Parathyroid adenoma (tissue), 2 donors: Measurements from ENCODE around the gene SLC35F3.

Source experiments
- H2AFZ ChIP-seq: fragments of 300-600 bp; sonication (generic); one replicate; pipeline ENCODE4 v1.7.0; 2017; ENCODE audit warnings: antibody characterized with exemption, mild to moderate bottlenecking
- H3K27ac ChIP-seq: fragments of 300-600 bp; sonication (generic); one replicate; pipeline ENCODE4 v1.7.0; 2017
- H3K27me3 ChIP-seq: fragments of 300-600 bp; sonication (generic); one replicate; pipeline ENCODE4 v1.7.0; 2017; ENCODE audit warnings: low read length; ENCODE audit not compliant: control insufficient read depth, insufficient read depth
- H3K36me3 ChIP-seq: fragments of 300-600 bp; sonication (generic); one replicate; pipeline ENCODE4 v1.7.0; 2017; ENCODE audit warnings: low read length; ENCODE audit not compliant: control insufficient read depth, insufficient read depth
- H3K4me1 ChIP-seq: fragments of 300-600 bp; sonication (generic); one replicate; pipeline ENCODE4 v1.7.0; 2017; ENCODE audit warnings: control low read depth
- H3K4me2 ChIP-seq: fragments of 300-600 bp; sonication (generic); one replicate; pipeline ENCODE4 v1.7.0; 2017; ENCODE audit warnings: low read length
- H3K4me3 ChIP-seq: fragments of 300-600 bp; sonication (generic); one replicate; pipeline ENCODE4 v1.7.0; 2017; ENCODE audit warnings: low read depth, low read length
- H3K79me2 ChIP-seq: fragments of 300-600 bp; sonication (generic); one replicate; pipeline ENCODE4 v1.7.0; 2017; ENCODE audit warnings: control low read depth
- H3K9ac ChIP-seq: fragments of 300-600 bp; sonication (generic); one replicate; pipeline ENCODE4 v1.7.0; 2017; ENCODE audit warnings: mild to moderate bottlenecking
- H3K9me3 ChIP-seq: fragments of 300-600 bp; sonication (generic); one replicate; pipeline ENCODE4 v1.7.0; 2017; ENCODE audit warnings: low read length; ENCODE audit not compliant: control insufficient read depth
- TF ChIP-seq, protein P1 (sequence below): fragments of 300-600 bp; sonication (generic); IDR thresholded peaks from one replicate; pipeline ENCODE4 v1.7.0; 2017; ENCODE audit warnings: antibody characterized with exemption, mild to moderate bottlenecking
- donor health status: primary hyperparathyroidism.

SLC35F3 gene

DNA sequence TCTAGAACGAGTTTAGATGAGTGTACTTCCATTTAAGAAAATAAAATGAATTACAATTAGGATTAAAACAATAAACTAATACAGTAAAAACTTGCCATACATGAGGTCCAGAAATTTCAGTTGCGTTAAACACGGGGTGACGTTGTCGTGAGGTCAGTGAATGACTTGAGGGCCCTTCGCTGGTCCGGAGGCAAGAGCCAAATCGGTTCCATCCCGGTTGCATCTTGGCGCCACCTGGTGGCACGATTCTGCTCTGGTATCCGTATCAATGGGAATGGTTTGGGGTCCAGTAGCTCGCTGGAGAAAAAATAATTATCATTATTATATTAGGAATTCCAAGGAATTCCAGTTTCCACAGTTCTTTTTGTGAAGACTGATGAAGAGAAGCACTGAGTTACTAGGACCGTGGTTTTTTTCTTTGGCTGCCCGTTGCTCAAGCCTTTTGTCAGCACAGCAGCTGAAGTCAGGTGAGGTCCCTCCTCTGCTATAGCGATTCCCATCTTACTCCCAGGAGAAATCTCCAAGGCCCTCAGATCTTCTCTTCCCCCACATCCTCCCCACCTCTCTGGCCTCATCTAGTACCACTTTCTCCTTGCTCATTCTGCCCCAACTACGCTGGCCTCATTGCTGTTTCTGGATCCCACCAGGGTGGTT is 161.4 kb downstream of the SLC35F3 start:
- TF ChIP-seq, protein P1, sequence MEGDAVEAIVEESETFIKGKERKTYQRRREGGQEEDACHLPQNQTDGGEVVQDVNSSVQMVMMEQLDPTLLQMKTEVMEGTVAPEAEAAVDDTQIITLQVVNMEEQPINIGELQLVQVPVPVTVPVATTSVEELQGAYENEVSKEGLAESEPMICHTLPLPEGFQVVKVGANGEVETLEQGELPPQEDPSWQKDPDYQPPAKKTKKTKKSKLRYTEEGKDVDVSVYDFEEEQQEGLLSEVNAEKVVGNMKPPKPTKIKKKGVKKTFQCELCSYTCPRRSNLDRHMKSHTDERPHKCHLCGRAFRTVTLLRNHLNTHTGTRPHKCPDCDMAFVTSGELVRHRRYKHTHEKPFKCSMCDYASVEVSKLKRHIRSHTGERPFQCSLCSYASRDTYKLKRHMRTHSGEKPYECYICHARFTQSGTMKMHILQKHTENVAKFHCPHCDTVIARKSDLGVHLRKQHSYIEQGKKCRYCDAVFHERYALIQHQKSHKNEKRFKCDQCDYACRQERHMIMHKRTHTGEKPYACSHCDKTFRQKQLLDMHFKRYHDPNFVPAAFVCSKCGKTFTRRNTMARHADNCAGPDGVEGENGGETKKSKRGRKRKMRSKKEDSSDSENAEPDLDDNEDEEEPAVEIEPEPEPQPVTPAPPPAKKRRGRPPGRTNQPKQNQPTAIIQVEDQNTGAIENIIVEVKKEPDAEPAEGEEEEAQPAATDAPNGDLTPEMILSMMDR, result peak; percentile 46

DNA sequence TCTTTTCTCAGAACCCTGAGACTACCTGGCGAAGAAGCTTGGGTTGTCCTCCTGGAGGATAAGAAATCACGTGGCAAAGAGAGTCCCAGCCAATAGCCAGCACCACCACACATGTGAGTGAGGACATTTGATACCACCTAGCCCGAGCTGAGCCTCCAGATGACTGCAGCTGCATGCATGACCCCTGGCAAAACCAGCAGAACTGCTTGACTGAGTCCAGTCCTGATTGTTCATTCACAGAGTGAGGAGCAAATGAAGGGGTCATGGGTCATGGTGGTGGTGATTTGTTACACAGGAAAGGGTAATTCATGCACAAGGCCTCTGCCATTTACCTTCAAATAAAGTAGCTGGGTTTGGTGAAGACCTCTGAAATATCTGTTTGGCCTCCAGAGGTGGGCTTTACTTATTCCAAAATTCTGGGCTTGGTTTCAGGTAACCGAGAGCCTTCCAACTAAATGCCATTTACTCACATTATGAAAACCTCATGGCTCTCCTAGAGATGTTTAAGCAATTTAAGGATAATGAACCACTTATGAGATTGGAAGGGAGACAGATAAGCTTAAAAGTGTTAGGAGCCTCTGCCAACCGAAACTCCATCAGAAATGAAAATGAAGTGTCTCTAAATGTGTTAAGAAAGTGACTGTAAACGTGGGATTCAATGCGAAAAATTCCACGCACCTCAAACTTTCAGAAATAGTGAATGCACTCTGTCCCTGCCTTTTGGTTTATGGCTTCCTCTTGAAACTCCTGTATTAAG is 163.3 kb downstream of the SLC35F3 start:
- Histone ChIP-seq H3K4me3 (no peak overlapping the region), H3K27me3 (no peaks in the 10 kb centered on the region), H3K9ac (no peak overlapping the region), H3K9me3 (no peaks in the 10 kb centered on the region), H3K4me2 (no peak overlapping the region), H3K79me2 (no peaks in the 10 kb centered on the region), H2AFZ (no peak overlapping the region), H3K27ac (no peak overlapping the region), H3K4me1 (no peaks in the 10 kb centered on the region), H3K36me3 (no peaks in the 10 kb centered on the region)
- TF ChIP-seq, protein P1, result no peak

More for the DNA sequence above, 161.4 kb downstream of the SLC35F3 start:
- Histone ChIP-seq H3K36me3 (no peaks in the 10 kb centered on the region), H3K9ac (no peak overlapping the region), H3K9me3 (no peaks in the 10 kb centered on the region), H3K4me1 (no peaks in the 10 kb centered on the region), H3K79me2 (no peaks in the 10 kb centered on the region), H3K4me3 (no peak overlapping the region), H2AFZ (no peak overlapping the region), H3K4me2 (no peak overlapping the region), H3K27me3 (no peaks in the 10 kb centered on the region), H3K27ac (no peak overlapping the region)

DNA sequence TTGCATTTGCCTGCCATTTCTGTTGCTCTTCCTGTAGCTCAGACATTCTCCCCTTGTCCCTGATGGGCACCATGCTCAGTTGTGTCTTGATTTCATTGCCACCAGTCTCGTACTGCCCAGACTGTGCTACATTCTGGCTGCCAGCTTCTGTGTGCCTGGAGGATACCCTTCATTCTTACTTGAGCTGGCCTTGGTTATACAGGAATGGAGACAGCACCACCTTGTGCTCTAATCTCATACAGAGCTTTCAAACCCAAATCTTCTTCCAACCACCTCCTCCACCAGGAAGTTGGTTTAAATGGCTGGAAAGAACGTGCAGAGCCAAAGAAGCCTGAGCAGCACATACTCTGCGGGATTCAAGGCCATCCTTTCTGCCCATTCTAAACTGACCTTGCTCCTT is 165.3 kb downstream of the SLC35F3 start:
- no peaks in the 10 kb centered on the region for H3K9me3 ChIP-seq
- H3K4me3 ChIP-seq, result no peak overlapping the region

DNA sequence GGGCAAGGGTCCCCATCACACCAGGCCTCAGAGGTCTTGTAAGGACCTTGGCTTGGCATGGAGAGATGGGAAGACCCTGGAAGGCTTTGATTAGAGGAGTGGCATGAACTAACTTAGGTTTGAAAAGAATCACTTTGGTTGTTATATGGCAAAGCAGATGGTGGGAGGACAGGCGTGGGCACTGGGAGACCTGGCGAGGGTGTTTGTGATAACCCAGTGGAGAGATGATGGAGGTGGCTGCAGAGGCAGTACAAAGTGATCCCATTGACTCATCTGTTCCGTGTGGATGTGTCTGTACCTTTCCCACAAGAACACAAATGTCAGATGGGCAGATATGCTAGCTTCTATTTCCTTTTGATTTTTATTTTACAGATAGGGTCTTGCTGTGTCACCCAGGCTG is 168.3 kb downstream of the SLC35F3 start:
- H2AFZ ChIP-seq, result no peak overlapping the region
- H3K27ac ChIP-seq, result no peak overlapping the region
- H3K79me2 ChIP-seq, result no peaks in the 10 kb centered on the region
- H3K27me3 ChIP-seq, result no peaks in the 10 kb centered on the region
- no peak overlapping the region for H3K4me3 ChIP-seq
- TF ChIP-seq, protein P1, result no peak
- H3K9ac ChIP-seq, result no peak overlapping the region
- H3K9me3 ChIP-seq, result no peaks in the 10 kb centered on the region
- no peak overlapping the region for H3K4me2 ChIP-seq
- no peaks in the 10 kb centered on the region for H3K4me1 ChIP-seq
- H3K36me3 ChIP-seq, result no peaks in the 10 kb centered on the region

More for the DNA sequence above, 165.3 kb downstream of the SLC35F3 start:
- H3K9ac ChIP-seq, result no peak overlapping the region
- no peak overlapping the region for H3K4me2 ChIP-seq
- TF ChIP-seq, protein P1, result no peak
- no peak overlapping the region for H2AFZ ChIP-seq
- H3K27me3 ChIP-seq, result no peaks in the 10 kb centered on the region
- no peaks in the 10 kb centered on the region for H3K79me2 ChIP-seq
- H3K27ac ChIP-seq, result no peak overlapping the region
- H3K4me1 ChIP-seq, result no peaks in the 10 kb centered on the region
- H3K36me3 ChIP-seq, result no peaks in the 10 kb centered on the region
